Measurements from ENCODE around the gene ACOT4.

Gene ACOT4

GRCh38 chr14:73640796-73641365 lies 49.2 kb downstream of the ACOT4 start:
- TF ChIP-seq YY1 (IDR thresholded peaks at IDR 0.05; ENCODE audit: low read depth) (no peak), ZBTB7A (IDR thresholded peaks at IDR 0.05; ENCODE audit: low read depth) (no peak), RAD21 (IDR thresholded peaks at IDR 0.05; ENCODE audit: low read depth) (no peak), NFIC (IDR thresholded peaks at IDR 0.05) (no peak), REST (IDR thresholded peaks at IDR 0.05; ENCODE audit: low read depth) (no peak), TCF12 (IDR thresholded peaks at IDR 0.05; ENCODE audit: low read depth) (no peak), TEAD4 (IDR thresholded peaks at IDR 0.05) (no peak)
- TF ChIP-seq, protein P1, sequence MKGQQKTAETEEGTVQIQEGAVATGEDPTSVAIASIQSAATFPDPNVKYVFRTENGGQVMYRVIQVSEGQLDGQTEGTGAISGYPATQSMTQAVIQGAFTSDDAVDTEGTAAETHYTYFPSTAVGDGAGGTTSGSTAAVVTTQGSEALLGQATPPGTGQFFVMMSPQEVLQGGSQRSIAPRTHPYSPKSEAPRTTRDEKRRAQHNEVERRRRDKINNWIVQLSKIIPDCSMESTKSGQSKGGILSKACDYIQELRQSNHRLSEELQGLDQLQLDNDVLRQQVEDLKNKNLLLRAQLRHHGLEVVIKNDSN (IDR thresholded peaks at IDR 0.05): no peak

DNA sequence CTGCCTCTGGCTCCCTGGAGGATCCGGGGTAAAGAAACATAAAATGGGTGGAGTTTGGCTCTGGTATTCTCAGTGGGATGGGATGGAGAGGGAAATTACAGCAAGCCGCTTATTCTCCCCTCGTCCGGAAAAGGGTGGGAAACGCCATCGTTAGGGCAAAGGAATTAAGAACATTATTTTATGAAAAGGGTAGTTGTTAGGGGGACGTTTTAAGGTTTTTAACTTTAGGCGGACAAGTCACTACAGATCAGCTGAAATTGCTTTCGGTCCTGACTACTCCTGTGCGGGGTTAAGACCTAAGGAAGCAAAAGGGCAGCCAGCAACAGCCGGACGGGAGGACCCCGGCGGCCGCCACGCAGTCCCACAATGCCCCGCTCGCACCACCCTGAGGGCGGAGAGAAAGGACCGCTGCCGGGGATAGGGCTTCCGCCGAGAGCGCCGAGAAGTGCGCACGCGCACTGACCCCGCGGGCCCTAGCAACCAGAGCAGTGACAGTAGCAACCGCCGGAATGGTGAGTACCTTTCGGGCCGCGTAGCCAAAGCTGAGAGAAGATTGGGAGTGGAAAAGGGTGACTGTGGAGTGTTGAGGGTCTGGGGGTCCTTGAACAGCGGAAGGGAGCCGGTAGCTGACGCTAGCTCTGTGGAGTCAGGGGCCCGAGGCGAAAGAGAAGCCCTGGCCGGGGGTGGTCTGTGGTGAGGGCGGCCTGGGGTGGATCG lies 53.0 kb downstream of the ACOT4 start, which contains the start of gene DNAL1:
Gene DNAL1 (plus strand): TSS at position 456 of the 717 bp plus-strand sequence. CDS start 54 bp downstream, at position 510.
- TF ChIP-seq ZBTB7A (IDR thresholded peaks at IDR 0.05; ENCODE audit: low read depth) (peak; percentile 34; the same call in 1 of the 2 replicates), CEBPB (IDR thresholded peaks at IDR 0.05) (no peak), MAX (IDR thresholded peaks at IDR 0.05) (peak; percentile 61; the same call in 1 of the 2 replicates), TEAD4 (IDR thresholded peaks at IDR 0.05) (peak; percentile 11; the same call in 1 of the 2 replicates), TAF1 (IDR thresholded peaks at IDR 0.05; ENCODE audit: low read depth) (peak; percentile 80)

GRCh38 chr14:73645248-73645610 lies 53.6 kb downstream of the ACOT4 start:
- TF ChIP-seq TCF12 (IDR thresholded peaks at IDR 0.05; ENCODE audit: low read depth) (no peak), NFIC (IDR thresholded peaks at IDR 0.05) (no peak)
- TF ChIP-seq, protein P1 (IDR thresholded peaks at IDR 0.05): no peak

Data from Ishikawa (cell line).